Muscle layer of duodenum (tissue), 2 donors: ENCODE data around the gene FBXL13.
A peak's percentile ranks its signal among the peaks of the same experiment; 100 is the strongest.

Source experiments
- H3K27ac ChIP-seq: one replicate; pipeline ENCODE4 v1.7.0; 2013; ENCODE audit warnings: mild to moderate bottlenecking, low read length
- H3K27me3 ChIP-seq: one replicate; pipeline ENCODE4 v1.7.0; 2013; ENCODE audit warnings: low read depth, mild to moderate bottlenecking, control low read depth, low read length
- H3K36me3 ChIP-seq, 2 donors: one replicate each; pipeline ENCODE4 v1.7.0; 2013; ENCODE audit warnings: low read length in 2 of 2, control low read depth in 1 of 2, mild to moderate bottlenecking in 1 of 2; ENCODE audit not compliant: insufficient read depth in 2 of 2, control insufficient read depth in 1 of 2
- H3K4me1 ChIP-seq, 2 donors: one replicate each; pipeline ENCODE4 v1.7.0; 2013; ENCODE audit warnings: low read length in 2 of 2, mild to moderate bottlenecking in 2 of 2, control low read depth in 1 of 2, moderate library complexity in 1 of 2; ENCODE audit not compliant: insufficient read depth in 2 of 2, control insufficient read depth in 1 of 2
- H3K4me3 ChIP-seq, 2 donors: one replicate each; pipeline ENCODE4 v1.7.0; 2013; ENCODE audit warnings: low read length in 2 of 2, low read depth in 1 of 2, mild to moderate bottlenecking in 1 of 2
- H3K9me3 ChIP-seq, 2 donors: one replicate each; pipeline ENCODE4 v1.7.0; 2013; ENCODE audit warnings: low read length in 2 of 2, control low read depth in 1 of 2, mild to moderate bottlenecking in 1 of 2; ENCODE audit not compliant: control insufficient read depth in 1 of 2
- donor health status: healthy.

The FBXL13 gene

GRCh38 chr7:102992938-102993717, 81.5 kb downstream of the FBXL13 start:
- Histone ChIP-seq H3K4me3 (no peak overlapping the region), H3K27me3 (no peaks in the 10 kb centered on the region), H3K36me3 (no peaks in the 10 kb centered on the region), H3K27ac (peak overlapping the region; percentile 24), H3K4me1 (peaks cover 3 to 9% of the 10 kb centered on the region in 2 donors), H3K9me3 (no peaks in the 10 kb centered on the region)

- Histone ChIP-seq H3K27ac (peak overlapping the region; percentile 24), H3K27me3 (no peaks in the 10 kb centered on the region), H3K4me3 (no peak overlapping the region), H3K4me1 (peaks cover 3 to 9% of the 10 kb centered on the region in 2 donors), H3K36me3 (no peaks in the 10 kb centered on the region), H3K9me3 (no peaks in the 10 kb centered on the region)
These were observed 82.1 kb downstream of the FBXL13 start for GRCh38 chr7:102992509-102992937.

GRCh38 chr7:102991540-102992214, 82.9 kb downstream of the FBXL13 start:
- no peaks in the 10 kb centered on the region for H3K27me3 ChIP-seq
- no peak overlapping the region for H3K4me3 ChIP-seq
- H3K27ac ChIP-seq, result no peak overlapping the region
- H3K9me3 ChIP-seq, result no peaks in the 10 kb centered on the region
- no peaks in the 10 kb centered on the region for H3K36me3 ChIP-seq
- H3K4me1 ChIP-seq, result peaks cover 3 to 9% of the 10 kb centered on the region in 2 donors

- no peak overlapping the region for H3K27ac ChIP-seq
These were observed 83.5 kb downstream of the FBXL13 start for GRCh38 chr7:102991077-102991539.

GRCh38 chr7:102990642-102991041, 84.0 kb downstream of the FBXL13 start:
- Histone ChIP-seq H3K36me3 (no peaks in the 10 kb centered on the region), H3K27me3 (no peaks in the 10 kb centered on the region), H3K27ac (no peak overlapping the region), H3K4me1 (peaks cover 3 to 9% of the 10 kb centered on the region in 2 donors), H3K9me3 (no peaks in the 10 kb centered on the region), H3K4me3 (no peak overlapping the region)

More at GRCh38 chr7:102991077-102991539, 83.5 kb downstream of the FBXL13 start:
- H3K4me1 ChIP-seq, result peaks cover 3 to 9% of the 10 kb centered on the region in 2 donors
- H3K4me3 ChIP-seq, result no peak overlapping the region
- no peaks in the 10 kb centered on the region for H3K36me3 ChIP-seq
- no peaks in the 10 kb centered on the region for H3K27me3 ChIP-seq
- H3K9me3 ChIP-seq, result no peaks in the 10 kb centered on the region

GRCh38 chr7:102988631-102989560, 85.7 kb downstream of the FBXL13 start:
- H3K4me3 ChIP-seq, result no peak overlapping the region
- peaks cover 3 to 9% of the 10 kb centered on the region in 2 donors for H3K4me1 ChIP-seq
- H3K9me3 ChIP-seq, result no peaks in the 10 kb centered on the region
- no peaks in the 10 kb centered on the region for H3K36me3 ChIP-seq
- H3K27me3 ChIP-seq, result no peaks in the 10 kb centered on the region
- no peak overlapping the region for H3K27ac ChIP-seq

GRCh38 chr7:102988088-102988487, 86.5 kb downstream of the FBXL13 start:
- Histone ChIP-seq H3K27ac (no peak overlapping the region), H3K4me1 (peaks cover 3 to 6% of the 10 kb centered on the region in 2 donors), H3K9me3 (no peaks in the 10 kb centered on the region), H3K27me3 (no peaks in the 10 kb centered on the region), H3K4me3 (no peak overlapping the region), H3K36me3 (no peaks in the 10 kb centered on the region)

GRCh38 chr7:102985176-102985783, 89.3 kb downstream of the FBXL13 start:
- Histone ChIP-seq H3K4me1 (no peaks in the 10 kb centered on the region), H3K27ac (no peak overlapping the region)

GRCh38 chr7:102983602-102984001, 91.0 kb downstream of the FBXL13 start:
- Histone ChIP-seq H3K4me3 (no peak overlapping the region), H3K4me1 (no peaks in the 10 kb centered on the region), H3K27ac (no peak overlapping the region), H3K36me3 (no peaks in the 10 kb centered on the region), H3K27me3 (no peaks in the 10 kb centered on the region), H3K9me3 (peaks cover 0 to 6% of the 10 kb centered on the region in 2 donors)

More at GRCh38 chr7:102985176-102985783, 89.3 kb downstream of the FBXL13 start:
- Histone ChIP-seq H3K27me3 (no peaks in the 10 kb centered on the region), H3K9me3 (no peaks in the 10 kb centered on the region), H3K36me3 (no peaks in the 10 kb centered on the region), H3K4me3 (no peak overlapping the region)

- Histone ChIP-seq H3K27me3 (no peaks in the 10 kb centered on the region), H3K9me3 (peaks cover 0 to 6% of the 10 kb centered on the region in 2 donors), H3K36me3 (no peaks in the 10 kb centered on the region), H3K4me1 (no peaks in the 10 kb centered on the region), H3K4me3 (no peak overlapping the region), H3K27ac (no peak overlapping the region)
These were observed 92.4 kb downstream of the FBXL13 start for GRCh38 chr7:102982235-102982634.
